Renal pelvis (tissue), 12 donors: ENCODE data around the gene BAHCC1. TPM values are rescaled to one million over a fixed set of nuclear protein-coding genes. Genes with fewer than 3 reads are reported as not detected.
A peak's percentile ranks its signal among the peaks of the same experiment; 100 is the strongest.
"Not testable (repeated sequence)": the region's sequence is repeated elsewhere in the genome, so short reads cannot be mapped to it uniquely, and the experiment has no call there.

Experiments
- DNase-seq: peaks from one replicate; pipeline ENCODE4 v3.0.0-alpha.2; 2013
- long read RNA-seq, 16 experiments: transcript quantifications; one replicate each; lab custom pipeline, GENCODE V29; 2026
- polyA plus RNA-seq, 3 donors: library from polyadenylated mRNA; unstranded; fragments of 120-200 nt; gene quantifications; one replicate each; pipeline ENCODE4 v1.2.1, GENCODE V29; 2013; ENCODE audit not compliant: insufficient read length in 3 of 3

The BAHCC1 gene
- polyA plus RNA-seq: 10 to 100 TPM; 21.2 to 33.0 (median 24.5) TPM
- long read RNA-seq, donor 1, partial matches to known transcripts: 0 of 3 reads
- long read RNA-seq, donor 1, other reads (novel, unspliced or antisense): 0 of 3 reads
- long read RNA-seq, donor 2: 0 reads
- long read RNA-seq, donor 3, partial matches to known transcripts: 0 of 1 reads
- long read RNA-seq, donor 3, other reads (novel, unspliced or antisense): 0 of 1 reads
- long read RNA-seq, donor 4, partial matches to known transcripts: 0 of 1 reads
- long read RNA-seq, donor 4, other reads (novel, unspliced or antisense): 0 of 1 reads
- long read RNA-seq, donor 5, partial matches to known transcripts: 0 of 1 reads
- long read RNA-seq, donor 5, other reads (novel, unspliced or antisense): 0 of 1 reads
- long read RNA-seq, donor 6, partial matches to known transcripts: 5 of 9 reads
- long read RNA-seq, donor 6, other reads (novel, unspliced or antisense): 0 of 9 reads
- long read RNA-seq, donor 7: 0 reads
- long read RNA-seq, donor 8, partial matches to known transcripts: 0 of 1 reads
- long read RNA-seq, donor 8, other reads (novel, unspliced or antisense): 0 of 1 reads
- long read RNA-seq, donor 9, partial matches to known transcripts: 0 of 4 reads
- long read RNA-seq, donor 9, other reads (novel, unspliced or antisense): 0 of 4 reads
- long read RNA-seq, donor 10, partial matches to known transcripts: 5 of 13 reads
- long read RNA-seq, donor 10, other reads (novel, unspliced or antisense): 0 of 13 reads
- long read RNA-seq, donor 11, partial matches to known transcripts: 6 of 8 reads
- long read RNA-seq, donor 11, other reads (novel, unspliced or antisense): 0 of 8 reads
- long read RNA-seq, donor 12, partial matches to known transcripts: 18 of 37 reads
- long read RNA-seq, donor 12, other reads (novel, unspliced or antisense): 13 of 37 reads
- long read RNA-seq, donor 13, partial matches to known transcripts: 0 of 2 reads
- long read RNA-seq, donor 13, other reads (novel, unspliced or antisense): 0 of 2 reads
- long read RNA-seq, donor 14: 0 reads
- long read RNA-seq, donor 15: 0 reads
- long read RNA-seq, donor 16, partial matches to known transcripts: 14 of 17 reads
- long read RNA-seq, donor 16, other reads (novel, unspliced or antisense): 0 of 17 reads

- peak; percentile 100 for DNase-seq
These were observed at the start of gene BAHCC1 for GRCh38 chr17:81394921-81395599. Gene BAHCC1 (plus strand): TSS chr17:81395457. CDS start chr17:81399740, 4,283 bp downstream.

- peak; percentile 99 for DNase-seq
These were observed 49.0 kb upstream of the BAHCC1 start for GRCh38 chr17:81346090-81346907.

GRCh38 chr17:81346908-81347349 lies 48.3 kb upstream of the BAHCC1 start:
- no peak for DNase-seq

- no peak for DNase-seq
These were observed 47.8 kb upstream of the BAHCC1 start for GRCh38 chr17:81347437-81347836.

- no peak for DNase-seq
These were observed 46.9 kb upstream of the BAHCC1 start for GRCh38 chr17:81348097-81349055.

GRCh38 chr17:81349397-81350319 lies 45.6 kb upstream of the BAHCC1 start:
- no peak for DNase-seq

- no peak for DNase-seq
These were observed 44.9 kb upstream of the BAHCC1 start for GRCh38 chr17:81350320-81350890.

- not testable (repeated sequence) for DNase-seq
These were observed 43.8 kb upstream of the BAHCC1 start for GRCh38 chr17:81351329-81352052.

GRCh38 chr17:81352056-81352455 lies 43.2 kb upstream of the BAHCC1 start:
- DNase-seq: not testable (repeated sequence)

GRCh38 chr17:81354252-81354953 lies 40.9 kb upstream of the BAHCC1 start:
- DNase-seq: no peak

- DNase-seq: no peak
These were observed 40.3 kb upstream of the BAHCC1 start for GRCh38 chr17:81354954-81355347.

GRCh38 chr17:81359218-81359617 lies 36.0 kb upstream of the BAHCC1 start:
- no peak for DNase-seq

GRCh38 chr17:81362001-81362400 lies 33.3 kb upstream of the BAHCC1 start:
- not testable (repeated sequence) for DNase-seq

GRCh38 chr17:81364278-81365147 lies 30.7 kb upstream of the BAHCC1 start:
- no peak for DNase-seq

- no peak for DNase-seq
These were observed 30.1 kb upstream of the BAHCC1 start for GRCh38 chr17:81365148-81365600.
